ENCODE results near the gene THUMPD3. TPM values are rescaled to one million over a fixed set of nuclear protein-coding genes. Genes with fewer than 3 reads are reported as not detected.
A peak's percentile ranks its signal among the peaks of the same experiment; 100 is the strongest.

The THUMPD3 gene
- total and polyA plus RNA-seq, 9 of the 15 experiments (the other 6 are each of a cell fraction or from before 2014, with no cell fraction given): 58.3 to 132 (median 113) TPM

GRCh38 chr3:9387322-9387655 is 24.4 kb downstream of the THUMPD3 start:
- Histone ChIP-seq H4K20me1 (replicated peaks; ENCODE audit: control insufficient read depth, insufficient read depth, low read length) (no peaks in the 10 kb centered on the region; the same call in 1 of the 2 replicates), H3K36me3 (ENCODE audit: control insufficient read depth, insufficient read depth, low read length) (peaks cover 97% of the 10 kb centered on the region), H3K27ac (ENCODE audit: extremely low read depth, low read depth, low read length) (peak overlapping the region; percentile 27; the same call in 2 of the 3 replicates), H3K4me2 (ENCODE audit: insufficient read depth, low read length) (no peak overlapping the region), H3K4me3 (no peak overlapping the region), H3K9me1 (ENCODE audit: control insufficient read depth, insufficient read depth, low read length) (no peaks in the 10 kb centered on the region), H3K9me3 (replicated peaks; ENCODE audit: control insufficient read depth, insufficient read depth, low read depth, low read length) (no peaks in the 10 kb centered on the region), H3K79me2 (ENCODE audit: control insufficient read depth, insufficient read depth, low read length) (peaks cover 43% of the 10 kb centered on the region), H3K27me3 (ENCODE audit: control insufficient read depth in 2 of 2, insufficient read depth in 2 of 2, low read length in 2 of 2) (no peaks in the 10 kb centered on the region), H3K9ac (ENCODE audit: insufficient read depth in 1 of 2, low read depth in 2 of 2, low read length in 2 of 2) (no peak overlapping the region), H3K4me1 (replicated peaks in 1 of 2; ENCODE audit: control insufficient read depth in 2 of 2, insufficient read depth in 2 of 2, low read length in 2 of 2) (no peaks in the 10 kb centered on the region), H2AFZ (ENCODE audit: low read depth, low read length) (no peak overlapping the region)
- no peak for DNase-seq (ENCODE audit: extremely low read depth in 1 of 4, low spot score in 3 of 4)
- no TSS peak for BruUV-seq (replicated peaks)
- peak; percentile 17 for ATAC-seq
- 89% methylated on average over 2 of the region's 2 CpGs for WGBS (ENCODE audit: insufficient coverage, low coverage, missing lambda C conversion rate)
- ChIA-PET POLR2A (interaction anchor here (1.5 to 1.8 kb wide), 2 partner anchors 10 to 15 kb away, joined by 3 to 12 read pairs; partner anchors contain the start of gene SETD5), CTCF (ENCODE audit: low intra/inter-chr PET ratio) (no interaction called here)
- no peak for FAIRE-seq
- in situ Hi-C loops (cut with MboI) (no loop called here), intact Hi-C loops (cut with micrococcal nuclease) (loop anchor here (5.0 kb wide), 1 partner anchor 35 kb away; no protein-coding TSS in a partner anchor)
- no peak for TF ChIP-seq AFF4 (CRISPR knock-in tag; IDR thresholded peaks at IDR 0.05)
- no peak for TF ChIP-seq ZNF584 (CRISPR knock-in tag; IDR thresholded peaks at IDR 0.05; ENCODE audit: low read depth)
- TF ChIP-seq POLR2A (conservative IDR thresholded peaks at IDR 0.05): peak; percentile 3; the same call in 1 of the 2 replicates
- TF ChIP-seq ZNF280B (CRISPR knock-in tag; IDR thresholded peaks at IDR 0.05): 0 out of 2 replicates have a peak, but pooled peaks have one; percentile 41
- peak; percentile 25; the same call in 1 of the 2 replicates for TF ChIP-seq POLR2H (tag; IDR thresholded peaks at IDR 0.05; ENCODE audit: low read depth)
- TF ChIP-seq DACH1 (IDR thresholded peaks at IDR 0.05; ENCODE audit: partially characterized antibody): no peak
- TF ChIP-seq ATF1 (CRISPR knock-in tag; IDR thresholded peaks at IDR 0.05): no peak
- no peak for TF ChIP-seq ATF1 (tag; IDR thresholded peaks at IDR 0.05)
- peak; percentile 29; the same call in 1 of the 2 replicates for TF ChIP-seq POLR2AphosphoS2 (IDR thresholded peaks at IDR 0.05; ENCODE audit: low read length)
- no peak for TF ChIP-seq HDGF (IDR thresholded peaks at IDR 0.05)
- TF ChIP-seq MYNN (IDR thresholded peaks at IDR 0.05): peak; percentile 42; the same call in 1 of the 2 replicates
- no peak for TF ChIP-seq MYNN (CRISPR knock-in tag; IDR thresholded peaks at IDR 0.05)
- TF ChIP-seq ZNF133 (CRISPR knock-in tag; IDR thresholded peaks at IDR 0.05): no peak
- TF ChIP-seq ELF4 (CRISPR knock-in tag; IDR thresholded peaks at IDR 0.05): no peak
- no peak for TF ChIP-seq GTF2E2 (tag; IDR thresholded peaks at IDR 0.05)
- TF ChIP-seq PHF8 (IDR thresholded peaks at IDR 0.05; ENCODE audit: borderline replicate concordance, low read length): no peak
- peak; percentile 64 for TF ChIP-seq POLR2G (IDR thresholded peaks at IDR 0.05; ENCODE audit: low read depth, low read length)
- TF ChIP-seq, protein P1, sequence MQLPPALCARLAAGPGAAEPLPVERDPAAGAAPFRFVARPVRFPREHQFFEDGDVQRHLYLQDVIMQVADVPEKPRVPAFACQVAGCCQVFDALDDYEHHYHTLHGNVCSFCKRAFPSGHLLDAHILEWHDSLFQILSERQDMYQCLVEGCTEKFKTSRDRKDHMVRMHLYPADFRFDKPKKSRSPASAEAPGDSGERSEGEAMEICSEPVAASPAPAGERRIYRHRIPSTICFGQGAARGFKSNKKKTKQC (CRISPR knock-in tag; IDR thresholded peaks at IDR 0.05): no peak
- no peak for TF ChIP-seq EWSR1 (IDR thresholded peaks at IDR 0.05; ENCODE audit: borderline replicate concordance, low read depth, partially characterized antibody)
